OCI-LY1 (cell line): ENCODE data around the gene BRD3OS.
"Not testable (repeated sequence)": the region's sequence is repeated elsewhere in the genome, so short reads cannot be mapped to it uniquely, and the experiment has no call there.

Source experiments
- H2AFZ ChIP-seq: fragments of 200-600 bp; sonication (generic), shearing (Covaris generic); 2 replicates; pipeline ENCODE4 v1.6.0; 2014; ENCODE audit warnings: antibody characterized with exemption, mild to moderate bottlenecking, low read length
- H3F3A ChIP-seq: fragments of 200-600 bp; sonication (generic), shearing (Covaris generic); 2 replicates; pipeline ENCODE4 v1.6.0; 2014; ENCODE audit warnings: mild to moderate bottlenecking, antibody characterized with exemption, low read length, moderate library complexity; ENCODE audit not compliant: insufficient read depth
- H3K27ac ChIP-seq: fragments of 200-600 bp; sonication (generic); 2 replicates; pipeline ENCODE4 v1.5.1; 2014; ENCODE audit warnings: low read length, mixed run types, mild to moderate bottlenecking, low read depth; ENCODE audit not compliant: poor library complexity, severe bottlenecking
- H3K27me3 ChIP-seq: fragments of 200-600 bp; sonication (generic); 2 replicates; pipeline ENCODE4 v1.6.0; 2014; ENCODE audit warnings: antibody characterized with exemption, mild to moderate bottlenecking, low read length, moderate library complexity; ENCODE audit not compliant: insufficient read depth
- H3K36me3 ChIP-seq: fragments of 200-600 bp; sonication (generic); 2 replicates; pipeline ENCODE4 v1.6.1; 2014; ENCODE audit warnings: mild to moderate bottlenecking, antibody characterized with exemption, low read length, moderate library complexity, mixed read lengths; ENCODE audit not compliant: insufficient read depth
- H3K4me1 ChIP-seq: fragments of 200-600 bp; sonication (generic); 2 replicates; pipeline ENCODE4 v1.5.1; 2014; ENCODE audit warnings: mild to moderate bottlenecking, low read length, moderate library complexity; ENCODE audit not compliant: insufficient read depth, severe bottlenecking
- H3K4me2 ChIP-seq: fragments of 200-600 bp; sonication (generic), shearing (Covaris generic); 2 replicates; pipeline ENCODE4 v1.6.1; 2014; ENCODE audit warnings: low read length
- H3K4me3 ChIP-seq: fragments of 200-600 bp; sonication (generic); 2 replicates; pipeline ENCODE4 v1.5.1; 2014; ENCODE audit warnings: low read length, low read depth, mild to moderate bottlenecking, mixed read lengths; ENCODE audit not compliant: poor library complexity, severe bottlenecking
- H3K79me2 ChIP-seq: fragments of 200-600 bp; shearing (Covaris generic); 2 replicates; pipeline ENCODE4 v1.6.1; 2016; ENCODE audit warnings: mixed run types, low read length, mixed read lengths; ENCODE audit not compliant: insufficient read depth
- H3K9ac ChIP-seq: fragments of 200-600 bp; sonication (generic), shearing (Covaris generic); 2 replicates; pipeline ENCODE4 v1.6.1; 2014; ENCODE audit warnings: mild to moderate bottlenecking, low read length, mixed read lengths
- H3K9me2 ChIP-seq: fragments of 200-600 bp; sonication (generic), shearing (Covaris generic); 2 replicates; pipeline ENCODE4 v1.6.1; 2014; ENCODE audit warnings: low read depth, mild to moderate bottlenecking, low read length, mixed read lengths
- H3K9me3 ChIP-seq: fragments of 200-600 bp; shearing (Covaris generic); 2 replicates; pipeline ENCODE4 v1.6.1; 2014; ENCODE audit warnings: low read length, mixed read lengths
- H4K20me1 ChIP-seq: fragments of 200-600 bp; sonication (generic), shearing (Covaris generic); 2 replicates; pipeline ENCODE4 v1.6.0; 2016; ENCODE audit warnings: mild to moderate bottlenecking, low read length; ENCODE audit not compliant: insufficient read depth
- CTCF ChIP-seq: fragments of 200-600 bp; sonication (generic), shearing (Covaris generic); IDR thresholded peaks from 2 replicates; pipeline ENCODE4 v1.5.1; 2017; ENCODE audit warnings: mild to moderate bottlenecking, antibody characterized with exemption, low read length, moderate library complexity, mixed read lengths
- EZH2 ChIP-seq: fragments of 200-600 bp; sonication (generic), shearing (Covaris generic); IDR thresholded peaks from 2 replicates; pipeline ENCODE4 v1.8.0; 2017; ENCODE audit warnings: borderline replicate concordance, mixed run types, mild to moderate bottlenecking, antibody characterized with exemption, low read length, moderate library complexity, mixed read lengths

The BRD3OS gene

GRCh38 chr9:133987446-133987788, 37.9 kb upstream of the BRD3OS start:
- Histone ChIP-seq H3K79me2 (no peaks in the 10 kb centered on the region), H4K20me1 (no peaks in the 10 kb centered on the region), H3K9me2 (no peaks in the 10 kb centered on the region), H3K36me3 (no peaks in the 10 kb centered on the region), H3K9ac (no peak overlapping the region), H3K9me3 (no peaks in the 10 kb centered on the region), H2AFZ (no peak overlapping the region), H3K4me1 (no peaks in the 10 kb centered on the region), H3K27me3 (no peaks in the 10 kb centered on the region), H3K27ac (no peak overlapping the region), H3F3A (no peaks in the 10 kb centered on the region), H3K4me2 (no peak overlapping the region), H3K4me3 (no peak overlapping the region)
- TF ChIP-seq CTCF (no peak), EZH2 (no peak)

- Histone ChIP-seq H3K9ac (no peak overlapping the region), H3K9me2 (no peaks in the 10 kb centered on the region), H3K9me3 (no peaks in the 10 kb centered on the region), H4K20me1 (no peaks in the 10 kb centered on the region), H2AFZ (no peak overlapping the region), H3K4me2 (no peak overlapping the region), H3K36me3 (no peaks in the 10 kb centered on the region), H3K27ac (no peak overlapping the region), H3K27me3 (no peaks in the 10 kb centered on the region), H3K4me3 (no peak overlapping the region), H3K79me2 (no peaks in the 10 kb centered on the region), H3F3A (no peaks in the 10 kb centered on the region), H3K4me1 (peaks cover 3% of the 10 kb centered on the region)
- no peak for TF ChIP-seq EZH2
- TF ChIP-seq CTCF: no peak
Measured at GRCh38 chr9:133987946-133988665, 37.2 kb upstream of the BRD3OS start.

DNA sequence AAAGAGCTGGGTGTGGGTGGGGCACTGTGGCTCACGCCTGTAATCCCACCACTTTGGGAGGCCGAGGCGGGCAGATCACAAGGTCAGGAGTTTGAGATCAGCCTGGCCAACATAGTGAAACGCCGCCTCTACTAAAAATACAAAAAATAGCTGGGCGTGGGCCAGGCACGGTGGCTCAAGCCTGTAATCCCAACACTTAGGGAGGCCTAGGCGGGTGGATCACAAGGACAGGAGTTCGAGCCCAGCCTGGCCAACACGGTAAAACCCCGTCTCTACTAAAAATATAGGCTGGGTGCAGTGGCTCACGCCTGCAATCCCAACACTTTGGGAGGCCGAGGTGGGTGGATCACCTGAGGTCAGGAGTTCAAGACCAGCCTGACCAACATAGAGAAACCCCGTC, 36.5 kb upstream of the BRD3OS start:
- H3K4me3 ChIP-seq, H3K36me3 ChIP-seq, H2AFZ ChIP-seq, H3K4me1 ChIP-seq, H3F3A ChIP-seq, H3K79me2 ChIP-seq, H3K9me2 ChIP-seq, H3K27me3 ChIP-seq, H3K4me2 ChIP-seq, H4K20me1 ChIP-seq, H3K27ac ChIP-seq, H3K9ac ChIP-seq, H3K9me3 ChIP-seq: not testable (repeated sequence)
